ENCODE results near the gene CFTR.
"Not testable (repeated sequence)": the region's sequence is repeated elsewhere in the genome, so short reads cannot be mapped to it uniquely, and the experiment has no call there.

CFTR gene

DNA sequence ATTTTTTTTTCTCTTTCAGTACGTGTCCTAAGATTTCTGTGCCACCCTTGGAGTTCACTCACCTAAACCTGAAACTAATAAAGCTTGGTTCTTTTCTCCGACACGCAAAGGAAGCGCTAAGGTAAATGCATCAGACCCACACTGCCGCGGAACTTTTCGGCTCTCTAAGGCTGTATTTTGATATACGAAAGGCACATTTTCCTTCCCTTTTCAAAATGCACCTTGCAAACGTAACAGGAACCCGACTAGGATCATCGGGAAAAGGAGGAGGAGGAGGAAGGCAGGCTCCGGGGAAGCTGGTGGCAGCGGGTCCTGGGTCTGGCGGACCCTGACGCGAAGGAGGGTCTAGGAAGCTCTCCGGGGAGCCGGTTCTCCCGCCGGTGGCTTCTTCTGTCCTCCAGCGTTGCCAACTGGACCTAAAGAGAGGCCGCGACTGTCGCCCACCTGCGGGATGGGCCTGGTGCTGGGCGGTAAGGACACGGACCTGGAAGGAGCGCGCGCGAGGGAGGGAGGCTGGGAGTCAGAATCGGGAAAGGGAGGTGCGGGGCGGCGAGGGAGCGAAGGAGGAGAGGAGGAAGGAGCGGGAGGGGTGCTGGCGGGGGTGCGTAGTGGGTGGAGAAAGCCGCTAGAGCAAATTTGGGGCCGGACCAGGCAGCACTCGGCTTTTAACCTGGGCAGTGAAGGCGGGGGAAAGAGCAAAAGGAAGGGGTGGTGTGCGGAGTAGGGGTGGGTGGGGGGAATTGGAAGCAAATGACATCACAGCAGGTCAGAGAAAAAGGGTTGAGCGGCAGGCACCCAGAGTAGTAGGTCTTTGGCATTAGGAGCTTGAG, at the start of gene CFTR:
Gene CFTR (plus strand): TSS at position 801 of the 830 bp plus-strand sequence. CDS start 70 bp downstream, outside the sequence.
- DNase-seq (ENCODE audit: low read depth): no peak

DNA sequence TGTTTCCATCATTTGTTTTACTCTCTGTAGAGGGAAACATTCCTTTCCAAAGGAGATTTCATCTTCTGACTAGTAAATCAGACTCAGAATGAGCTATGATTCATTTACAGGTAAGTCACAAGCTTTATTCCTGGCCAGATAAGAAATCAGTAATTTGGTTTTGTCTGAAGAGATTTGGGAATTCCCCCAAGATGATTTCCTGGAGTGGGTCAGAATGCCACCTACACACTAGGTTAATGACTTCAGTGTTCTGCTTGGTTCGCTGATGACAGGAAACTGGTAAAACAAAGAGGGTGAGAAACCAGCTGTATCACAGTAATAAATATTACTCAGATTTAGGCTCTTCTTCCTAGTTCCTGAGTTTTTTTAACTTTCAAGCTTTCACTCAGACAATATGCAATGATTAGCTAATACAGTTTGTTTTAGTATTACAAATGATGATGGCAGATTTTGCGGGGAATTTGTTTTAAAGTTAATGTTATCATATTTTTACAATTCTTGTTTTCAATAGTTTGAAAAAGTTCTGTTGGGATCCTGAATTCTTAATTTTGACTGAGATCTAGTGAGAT, 44.3 kb upstream of the CFTR start:
- no peak for DNase-seq (ENCODE audit: low read depth)

DNA sequence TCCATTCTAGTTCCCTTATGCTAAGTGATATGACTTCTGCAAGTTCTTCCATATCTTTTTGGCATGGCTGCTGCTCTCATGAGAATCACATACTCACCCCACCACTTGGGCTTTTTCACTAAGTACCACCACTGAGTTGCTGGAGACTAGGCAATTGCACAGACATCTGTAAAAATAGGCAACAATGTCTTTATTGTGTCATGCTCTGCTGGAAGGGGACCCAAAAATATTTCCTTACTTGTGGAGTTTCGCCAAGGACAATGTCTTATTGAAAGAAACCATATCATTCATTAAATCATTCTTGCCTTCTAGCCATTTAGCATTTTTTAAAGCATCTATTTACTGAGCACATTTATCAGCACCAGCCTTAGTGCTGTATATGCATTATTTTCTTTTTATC, 35.2 kb upstream of the CFTR start:
- DNase-seq (ENCODE audit: low read depth): no peak

DNA sequence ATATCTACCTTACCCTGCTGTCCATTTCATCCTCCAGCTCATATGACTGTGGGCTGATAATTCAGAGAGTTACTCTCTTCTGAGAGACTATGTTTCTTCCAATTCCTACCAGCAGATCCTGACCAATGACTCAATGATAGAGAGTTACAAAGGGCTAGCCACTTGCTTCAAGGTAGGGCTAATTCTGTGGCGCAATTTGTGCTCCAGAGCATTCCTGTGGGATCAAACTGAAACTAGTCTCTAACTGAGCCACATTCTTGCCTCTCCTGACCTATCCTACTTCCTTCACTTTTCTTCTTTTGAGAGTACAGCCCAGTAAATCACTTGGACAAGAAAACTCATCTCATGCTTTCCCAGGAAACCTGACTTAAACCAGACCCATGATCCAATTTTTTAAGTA, 34.6 kb upstream of the CFTR start:
- DNase-seq (ENCODE audit: low read depth): no peak

DNA sequence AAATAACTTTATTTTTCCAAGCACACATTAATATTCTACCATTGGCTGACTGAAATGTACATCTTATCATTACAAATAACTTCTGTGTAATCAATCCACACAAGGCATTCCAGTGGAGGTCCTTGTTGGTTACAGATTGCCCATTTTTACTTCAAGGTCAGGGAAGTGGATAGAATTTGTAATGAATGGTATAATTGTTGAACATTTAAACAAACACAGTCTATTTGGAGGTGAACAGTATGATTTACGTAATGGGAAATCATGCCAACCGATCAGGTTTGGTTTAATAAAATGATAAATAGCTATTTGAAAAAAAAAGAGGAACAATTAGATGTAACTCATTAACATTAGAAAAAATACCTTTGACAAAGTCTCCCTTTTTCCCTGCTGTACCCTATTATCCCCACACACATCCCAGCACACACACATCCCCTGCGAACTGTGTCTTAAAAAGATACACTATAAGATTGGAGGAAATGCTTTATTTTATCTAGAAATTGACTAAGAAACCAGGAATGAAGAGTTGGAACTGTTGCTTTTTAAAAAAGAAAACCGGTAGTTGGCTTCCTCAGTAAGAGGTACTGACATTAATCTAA, 33.5 kb upstream of the CFTR start:
- no peak for DNase-seq (ENCODE audit: low read depth)

DNA sequence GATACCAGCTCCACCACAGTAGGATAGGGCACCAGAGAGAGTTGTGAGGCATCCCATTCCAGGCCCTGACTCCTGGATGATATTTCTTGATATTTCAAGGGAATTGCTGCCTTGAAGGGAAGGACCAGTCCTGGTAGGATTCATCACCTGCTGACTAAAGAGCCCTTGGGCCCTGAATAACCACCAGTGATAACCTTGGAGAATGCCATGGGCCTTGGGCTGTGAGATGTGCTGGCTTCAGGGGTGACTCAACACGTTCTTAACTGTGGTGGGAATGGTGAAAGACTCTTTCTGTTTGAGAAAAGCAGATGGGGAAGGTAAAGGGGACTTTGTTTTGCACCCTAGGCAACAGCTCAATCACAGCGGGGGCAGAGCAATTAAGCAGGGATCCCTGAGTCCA, 31.2 kb upstream of the CFTR start:
- no peak for DNase-seq (ENCODE audit: low read depth)

DNA sequence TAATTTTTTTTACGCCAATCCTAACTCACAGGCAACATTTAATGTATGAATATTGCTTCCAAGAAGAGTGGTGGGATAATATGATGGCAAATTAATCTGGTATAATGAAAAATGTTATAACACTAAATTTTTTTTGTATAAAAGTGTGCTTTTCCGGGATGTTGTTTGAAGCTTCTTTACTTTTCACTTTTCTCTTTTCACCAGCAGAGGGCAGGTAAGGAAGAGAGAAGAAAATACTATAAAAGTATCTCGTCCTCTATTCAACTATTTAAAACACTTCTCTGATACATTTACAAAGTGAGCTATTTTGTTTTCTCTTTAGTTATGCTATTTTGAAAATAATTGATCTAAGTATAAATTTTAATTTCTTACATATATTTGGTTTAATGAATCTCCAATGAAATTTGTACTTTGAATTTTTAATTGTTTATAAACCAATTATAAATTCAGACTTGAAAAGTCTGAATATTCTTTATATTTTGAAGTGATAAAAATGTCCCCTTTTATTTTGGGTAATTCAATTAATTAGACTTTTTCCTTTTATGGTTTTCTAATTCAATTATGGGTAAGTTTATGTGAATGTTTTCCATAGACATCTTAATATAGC, 20.7 kb upstream of the CFTR start:
- DNase-seq (ENCODE audit: low read depth): no peak

DNA sequence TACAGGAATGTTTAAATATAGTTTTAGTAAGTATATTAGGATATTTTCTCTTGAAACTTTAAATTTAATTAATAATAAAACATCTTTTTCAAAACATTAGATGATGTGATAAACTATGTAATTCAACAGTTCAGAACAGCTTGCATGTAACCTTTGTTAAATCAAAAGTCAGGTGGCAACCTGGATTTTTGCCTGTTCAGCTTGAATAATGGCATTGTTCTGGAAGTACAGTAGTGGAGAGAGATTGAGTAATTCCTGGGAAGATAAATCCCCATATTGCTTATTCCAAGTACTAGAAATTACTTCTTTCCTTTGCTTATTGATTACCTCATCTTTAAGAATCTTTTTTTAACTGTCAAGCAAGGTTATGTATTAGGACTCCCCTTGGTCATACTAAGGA, 20.1 kb upstream of the CFTR start:
- DNase-seq (ENCODE audit: low read depth): no peak

DNA sequence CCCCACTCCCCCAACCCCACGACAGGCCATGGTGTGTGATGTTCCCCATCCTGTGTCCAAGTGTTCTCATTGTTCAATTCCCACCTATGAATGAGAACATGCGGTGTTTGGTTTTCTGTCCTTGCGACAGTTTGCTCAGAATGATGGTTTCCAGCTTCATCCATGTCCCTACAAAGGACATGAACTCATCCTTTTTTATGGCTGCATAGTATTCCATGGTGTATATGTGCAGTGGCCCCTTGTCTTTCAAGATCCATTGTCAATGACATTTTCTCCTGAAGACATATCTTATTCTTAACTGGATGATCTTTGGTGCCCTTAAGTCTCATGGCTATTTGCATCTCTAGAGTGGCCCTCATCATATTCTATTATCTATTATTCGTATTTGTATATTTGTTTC, 19.0 kb upstream of the CFTR start:
- DNase-seq (ENCODE audit: low read depth): not testable (repeated sequence)

DNA sequence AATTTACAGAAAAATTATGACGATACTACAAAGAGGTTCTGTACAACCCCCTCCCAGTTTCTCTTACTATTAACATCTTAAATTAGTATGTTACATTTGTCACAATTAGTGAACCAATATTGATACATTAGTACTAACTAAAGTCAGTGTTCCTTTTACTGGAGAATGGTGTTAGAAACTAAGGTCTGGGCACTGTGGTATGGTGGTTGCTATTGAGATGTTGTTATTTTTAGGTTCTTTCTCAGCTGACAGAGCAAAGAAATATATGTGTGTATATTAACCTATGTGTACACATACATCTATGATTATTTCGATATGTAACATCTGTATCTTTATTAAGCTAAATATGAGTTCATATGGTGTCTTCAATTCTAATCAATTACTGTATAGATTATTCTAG, 11.7 kb upstream of the CFTR start:
- DNase-seq (ENCODE audit: low read depth): no peak

DNA sequence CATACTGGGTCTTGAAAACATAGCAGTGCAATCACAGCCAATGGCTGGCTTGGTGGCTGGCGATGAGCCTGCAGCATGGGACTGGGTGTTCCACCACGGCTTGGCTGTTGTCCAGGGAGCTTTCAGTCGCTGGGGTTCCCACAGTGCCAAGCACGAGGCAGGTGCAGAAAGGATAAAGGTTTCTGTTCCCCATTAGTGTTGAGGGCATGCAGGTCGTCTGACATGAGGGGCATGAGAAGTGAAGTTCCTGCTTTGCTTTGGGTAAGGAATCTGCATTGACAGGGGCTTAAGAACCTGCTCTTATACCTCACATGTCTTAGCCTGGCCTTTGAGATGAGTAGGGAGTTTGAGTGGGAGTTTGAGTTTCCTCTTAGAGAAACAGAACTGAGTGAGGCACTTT, 9.0 kb upstream of the CFTR start:
- DNase-seq (ENCODE audit: low read depth): no peak

DNA sequence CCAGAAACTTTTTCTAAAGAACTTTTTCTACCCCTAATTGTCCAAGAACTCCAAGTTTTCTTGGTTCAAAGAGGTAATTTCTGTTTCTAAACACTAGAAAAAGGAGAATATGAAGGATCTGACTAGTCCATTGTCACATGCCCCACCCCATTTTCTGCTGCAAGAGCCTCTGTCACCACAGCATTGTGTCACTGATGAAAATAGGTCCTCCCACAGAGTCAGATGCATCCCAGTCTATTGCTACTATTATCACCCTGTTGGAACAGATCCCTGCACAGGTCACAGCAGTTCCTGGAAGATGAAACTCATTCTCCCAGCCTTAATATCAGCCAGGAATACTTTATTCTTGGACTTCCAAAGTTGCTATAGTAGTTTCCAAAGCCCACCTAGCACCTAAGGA, 7.5 kb upstream of the CFTR start:
- DNase-seq (ENCODE audit: low read depth): no peak

DNA sequence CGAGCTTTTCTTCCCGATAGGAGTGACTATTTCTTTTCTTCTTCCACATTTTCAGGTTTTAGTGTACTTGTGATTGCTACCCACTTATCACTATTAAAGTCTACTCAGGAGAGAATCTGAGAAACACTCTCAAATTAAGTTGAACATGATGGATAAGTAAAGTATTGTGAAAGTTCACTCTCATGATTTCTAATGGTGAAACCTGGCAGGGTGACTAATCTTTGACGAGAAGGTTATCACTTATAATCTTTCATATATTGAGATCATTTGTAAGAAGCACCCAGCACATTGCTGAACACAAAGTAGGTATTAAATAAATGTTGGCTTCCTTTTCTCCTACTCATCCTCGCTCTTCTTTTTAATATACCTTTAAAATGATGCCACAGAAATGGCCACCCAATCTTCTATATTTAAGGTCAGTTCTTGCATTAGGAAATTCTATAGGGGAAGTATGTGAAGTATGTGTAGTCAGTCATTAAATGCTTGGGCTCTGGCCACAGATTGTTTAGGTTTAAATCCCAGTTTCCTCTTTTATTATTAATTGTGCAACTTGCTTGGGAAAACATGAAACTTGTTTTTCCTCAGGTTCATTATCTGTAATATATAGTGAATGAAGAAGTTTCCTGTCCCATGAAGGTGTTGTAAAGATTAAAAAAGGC, 3.1 kb upstream of the CFTR start:
- no peak for DNase-seq (ENCODE audit: low read depth)

DNA sequence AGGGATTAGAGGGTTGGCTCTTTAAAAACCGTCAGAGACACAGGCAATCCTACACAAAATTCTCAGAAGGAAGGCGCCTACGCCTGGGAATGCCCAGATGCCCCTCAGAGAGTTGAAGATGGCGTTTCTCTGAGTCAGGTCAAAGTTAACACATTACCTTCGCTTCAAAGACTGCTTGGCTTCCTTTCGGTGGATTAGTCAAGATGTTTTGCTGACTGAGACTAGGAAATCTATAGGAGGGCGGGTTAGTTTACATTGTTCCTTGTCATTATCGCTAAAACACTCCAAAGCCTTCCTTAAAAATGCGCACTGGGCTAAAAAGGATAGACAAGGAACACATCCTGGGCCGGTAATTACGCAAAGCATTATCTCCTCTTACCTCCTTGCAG, 995 bp upstream of the CFTR start:
- no peak for DNase-seq (ENCODE audit: low read depth)

DNA sequence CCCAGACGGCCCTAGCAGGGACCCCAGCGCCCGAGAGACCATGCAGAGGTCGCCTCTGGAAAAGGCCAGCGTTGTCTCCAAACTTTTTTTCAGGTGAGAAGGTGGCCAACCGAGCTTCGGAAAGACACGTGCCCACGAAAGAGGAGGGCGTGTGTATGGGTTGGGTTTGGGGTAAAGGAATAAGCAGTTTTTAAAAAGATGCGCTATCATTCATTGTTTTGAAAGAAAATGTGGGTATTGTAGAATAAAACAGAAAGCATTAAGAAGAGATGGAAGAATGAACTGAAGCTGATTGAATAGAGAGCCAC, 184 bp downstream of the CFTR start:
- DNase-seq (ENCODE audit: low read depth): no peak

DNA sequence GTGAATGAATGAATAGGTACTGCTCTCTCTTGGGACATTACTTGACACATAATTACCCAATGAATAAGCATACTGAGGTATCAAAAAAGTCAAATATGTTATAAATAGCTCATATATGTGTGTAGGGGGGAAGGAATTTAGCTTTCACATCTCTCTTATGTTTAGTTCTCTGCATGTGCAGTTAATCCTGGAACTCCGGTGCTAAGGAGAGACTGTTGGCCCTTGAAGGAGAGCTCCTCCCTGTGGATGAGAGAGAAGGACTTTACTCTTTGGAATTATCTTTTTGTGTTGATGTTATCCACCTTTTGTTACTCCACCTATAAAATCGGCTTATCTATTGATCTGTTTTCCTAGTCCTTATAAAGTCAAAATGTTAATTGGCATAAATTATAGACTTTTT, 1.2 kb downstream of the CFTR start:
- no peak for DNase-seq (ENCODE audit: low read depth)

DNA sequence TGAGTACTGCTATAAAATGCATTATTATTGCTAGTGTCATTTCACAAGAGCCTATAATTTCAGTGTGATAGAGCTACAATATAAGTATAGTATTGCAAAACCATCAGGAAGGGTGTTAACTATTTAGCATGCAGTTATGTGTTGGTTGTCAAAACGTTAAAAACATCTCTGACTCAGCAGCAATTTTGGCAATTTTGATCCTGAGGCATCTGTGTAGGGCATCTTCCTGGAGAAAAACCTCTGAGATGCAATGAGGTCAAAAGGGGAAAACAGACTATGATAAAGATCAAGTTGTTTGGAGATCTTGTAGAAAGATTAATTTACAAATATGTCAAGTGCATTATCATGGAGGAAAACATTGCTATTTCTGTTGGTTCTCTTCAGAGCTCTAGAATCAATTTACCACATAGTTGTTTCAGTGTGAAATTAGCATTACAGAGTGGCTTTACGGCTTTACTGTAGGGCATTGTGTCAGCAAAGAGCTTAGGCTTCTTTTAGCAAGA, 5.3 kb downstream of the CFTR start:
- DNase-seq (ENCODE audit: low read depth): no peak

DNA sequence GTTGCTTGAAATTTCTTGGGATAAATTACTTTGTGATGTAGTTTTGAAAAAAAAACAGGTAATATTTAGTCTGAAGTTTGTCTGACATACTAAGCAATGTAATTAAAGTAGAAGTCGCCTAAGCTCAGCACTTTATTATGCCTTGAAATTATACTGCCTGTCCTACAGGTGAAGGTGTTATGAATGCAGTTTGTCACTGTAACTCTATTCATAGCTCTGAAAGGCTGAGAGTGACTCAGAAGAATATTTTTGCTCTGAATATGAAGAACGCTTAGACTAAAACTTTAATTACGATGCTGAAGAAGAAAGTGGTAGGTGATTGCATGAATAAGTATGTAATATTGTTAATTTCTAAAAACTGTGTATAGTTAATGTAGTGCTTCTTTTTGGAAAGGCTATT, 9.2 kb downstream of the CFTR start:
- DNase-seq (ENCODE audit: low read depth): no peak

DNA sequence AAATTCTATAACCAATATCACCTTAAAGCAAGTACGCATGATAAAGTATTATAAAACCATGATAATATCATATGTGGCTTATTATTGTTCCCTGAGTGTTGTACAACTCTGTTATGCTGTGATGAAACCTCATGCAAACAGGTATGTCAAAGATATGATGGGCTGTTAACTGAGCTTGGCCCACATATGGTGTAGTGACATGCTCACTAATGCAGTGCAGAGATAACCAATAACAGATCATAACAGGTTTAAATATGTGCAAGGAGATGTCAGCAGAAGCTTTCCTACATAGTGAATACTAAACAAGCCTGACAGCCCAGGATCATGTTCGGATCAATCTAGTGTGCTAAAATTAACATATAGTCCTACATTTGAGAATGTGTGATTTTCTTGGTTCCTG, 9.6 kb downstream of the CFTR start:
- DNase-seq (ENCODE audit: low read depth): no peak

DNA sequence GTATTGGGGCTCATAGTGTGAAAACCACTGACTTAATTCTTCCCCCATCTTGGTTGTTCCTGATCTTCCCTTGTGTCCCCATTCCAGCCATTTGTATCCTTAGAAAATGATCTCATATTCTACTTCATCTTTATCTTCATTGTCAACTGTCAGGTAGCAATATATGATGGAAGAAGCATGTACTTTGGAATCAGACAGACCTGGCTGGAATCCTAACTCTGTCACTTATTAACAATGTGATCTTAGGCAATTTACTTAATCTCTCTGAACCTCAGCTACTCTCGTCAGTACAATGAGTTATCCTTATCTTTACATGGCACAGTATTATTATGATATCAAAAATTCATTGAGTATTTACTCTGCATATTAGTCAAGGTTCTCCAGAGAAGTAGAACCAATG, 10.1 kb downstream of the CFTR start:
- DNase-seq (ENCODE audit: low read depth): no peak

DNA sequence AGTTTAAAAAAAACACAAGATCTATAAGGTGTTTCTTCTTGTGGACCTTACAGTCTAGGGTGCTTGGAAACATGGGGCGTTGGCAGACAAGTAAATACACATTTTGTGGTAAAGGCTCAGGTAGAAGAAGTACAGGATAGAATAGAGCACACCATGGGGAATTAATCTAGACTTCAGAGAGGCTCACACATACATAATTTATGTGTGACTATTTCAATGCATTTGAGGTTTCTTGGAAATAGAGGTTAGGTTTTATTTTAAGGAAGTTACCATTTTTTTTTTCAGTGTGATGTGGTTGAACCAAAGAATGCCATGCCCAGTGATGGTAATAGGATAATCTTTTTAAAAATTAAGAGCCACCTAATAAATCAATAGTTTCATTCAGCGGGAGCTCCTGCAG, 12.8 kb downstream of the CFTR start:
- no peak for DNase-seq (ENCODE audit: low read depth)

DNA sequence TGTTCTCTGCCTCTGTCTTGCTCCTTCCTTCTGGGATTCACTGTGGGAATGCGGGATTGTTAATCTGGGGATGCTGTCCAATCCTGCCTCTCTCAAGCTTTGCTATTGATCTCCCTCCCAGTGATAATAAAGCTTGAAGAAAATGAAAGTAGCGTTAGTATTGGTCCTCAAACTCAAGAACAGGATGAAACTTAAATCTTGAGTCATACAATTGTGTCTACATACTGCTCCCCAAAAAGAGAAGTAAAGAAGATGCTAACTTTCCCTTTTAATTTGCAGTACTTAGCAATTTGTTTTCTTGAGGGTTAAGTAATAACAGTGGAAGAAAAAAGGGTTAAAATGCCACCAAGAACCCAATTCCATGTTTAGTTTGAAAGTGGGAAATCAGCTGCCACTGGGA, 13.6 kb downstream of the CFTR start:
- DNase-seq (ENCODE audit: low read depth): no peak

DNA sequence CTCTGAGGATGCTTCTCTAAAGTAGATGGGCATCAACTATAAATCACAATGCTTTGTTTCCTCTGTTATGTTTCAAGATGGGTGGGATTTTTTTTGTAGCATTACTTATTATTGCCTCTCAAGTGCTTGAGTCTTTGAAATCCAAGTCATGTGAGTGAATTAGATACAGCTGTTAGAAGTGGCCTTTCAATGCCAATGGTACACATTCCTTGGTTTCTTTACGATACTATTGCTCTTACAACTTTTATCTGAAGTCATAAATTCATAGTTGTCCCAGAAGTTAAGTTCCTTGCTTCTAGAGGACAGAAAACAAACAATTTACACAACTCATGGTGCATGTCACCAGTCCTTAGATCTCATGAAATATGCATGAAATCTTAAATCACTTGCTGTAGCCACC, 15.5 kb downstream of the CFTR start:
- no peak for DNase-seq (ENCODE audit: low read depth)

All from activated gamma-delta T cell treated with anti-CD3 and anti-CD28 coated beads, Interleukin-2, amount 50 U/mL, for 16 hours (primary cell).